HG02852 (cell line): ENCODE measurements around the gene PLRG1.
A peak's percentile ranks its signal among the peaks of the same experiment; 100 is the strongest.

Source experiments
- ATAC-seq: cut with Tn5 transposase; IDR thresholded peaks from one replicate; pipeline ENCODE4 v1.9.1; 2021; ENCODE audit warnings: mild to moderate bottlenecking, moderate library complexity; ENCODE audit not compliant: unreplicated experiment

The PLRG1 gene

DNA sequence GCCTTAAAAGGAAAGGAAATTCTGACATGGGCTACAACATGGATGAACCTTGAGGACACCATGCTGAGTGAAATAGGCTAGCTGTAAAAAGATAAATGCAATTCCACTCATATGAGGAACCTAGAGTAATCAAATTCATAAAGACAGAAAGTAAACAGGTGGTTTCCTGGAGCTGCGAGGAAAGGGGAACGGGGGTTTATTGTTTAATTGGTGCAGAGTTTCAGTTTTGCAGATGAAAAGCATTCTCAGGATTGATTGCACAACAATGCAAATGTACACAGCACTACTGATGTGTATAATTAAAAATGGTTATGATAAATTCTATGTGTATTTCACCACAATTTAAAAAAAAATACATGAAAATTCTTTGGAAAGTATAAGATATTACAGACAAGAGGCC, 24.0 kb downstream of the PLRG1 start:
- ATAC-seq, result no peak

DNA sequence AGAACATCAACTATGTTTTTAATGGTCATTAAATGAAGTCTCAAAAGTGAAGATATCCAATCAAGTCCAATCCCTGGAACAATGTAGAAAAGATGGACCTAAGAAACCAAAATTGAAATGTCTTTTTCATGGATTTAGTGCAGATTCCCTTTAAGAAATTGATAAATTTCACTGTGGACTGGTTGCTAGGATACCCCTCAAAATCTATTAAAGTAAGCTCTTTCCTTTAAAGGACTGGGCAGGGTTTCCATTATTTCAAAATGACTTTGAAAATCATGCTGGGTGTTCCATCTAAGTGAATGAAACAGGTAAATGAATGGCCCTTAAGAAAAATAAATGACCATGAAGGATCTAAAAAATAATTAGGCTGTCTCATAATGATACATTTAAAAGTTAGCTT, 28.6 kb downstream of the PLRG1 start:
- ATAC-seq, result no peak

DNA sequence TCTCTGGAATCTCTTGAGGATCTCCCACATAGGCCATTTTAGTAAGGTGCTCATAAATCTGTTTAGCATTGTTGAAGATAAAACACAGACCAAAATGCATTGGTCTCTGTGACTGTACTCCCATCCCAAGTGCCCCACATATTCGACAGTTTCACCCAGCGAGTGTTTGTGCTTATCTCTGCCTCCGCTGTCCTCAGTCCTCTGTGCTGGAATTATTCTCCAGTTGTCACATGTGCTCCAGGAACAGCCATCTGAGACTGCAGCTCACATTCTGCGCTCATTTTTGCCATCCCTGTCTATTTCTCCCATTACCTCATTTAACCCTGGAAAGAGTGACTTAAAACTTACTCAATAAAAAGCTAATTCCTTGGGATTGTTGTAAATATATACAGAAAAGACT, 31.0 kb downstream of the PLRG1 start:
- no peak for ATAC-seq

DNA sequence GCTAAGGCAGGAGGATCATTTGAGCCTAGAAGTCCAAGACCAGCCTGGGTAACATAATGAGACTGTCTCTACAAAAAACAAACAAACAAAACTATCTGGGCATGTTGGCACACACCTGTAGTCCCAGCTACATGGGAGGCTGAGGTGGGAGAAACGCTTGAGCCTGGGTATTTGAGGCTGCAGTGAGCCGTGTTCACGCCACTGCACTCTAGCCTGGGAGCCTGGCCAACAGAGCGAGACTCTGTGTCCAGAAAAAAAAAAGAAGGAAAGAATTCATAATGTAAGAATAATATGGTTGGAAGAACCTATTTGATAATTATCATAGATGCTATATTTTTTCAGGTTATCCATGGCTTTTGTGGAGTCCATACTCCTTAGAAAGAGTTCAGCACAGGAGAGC, 32.6 kb downstream of the PLRG1 start:
- ATAC-seq, result no peak

DNA sequence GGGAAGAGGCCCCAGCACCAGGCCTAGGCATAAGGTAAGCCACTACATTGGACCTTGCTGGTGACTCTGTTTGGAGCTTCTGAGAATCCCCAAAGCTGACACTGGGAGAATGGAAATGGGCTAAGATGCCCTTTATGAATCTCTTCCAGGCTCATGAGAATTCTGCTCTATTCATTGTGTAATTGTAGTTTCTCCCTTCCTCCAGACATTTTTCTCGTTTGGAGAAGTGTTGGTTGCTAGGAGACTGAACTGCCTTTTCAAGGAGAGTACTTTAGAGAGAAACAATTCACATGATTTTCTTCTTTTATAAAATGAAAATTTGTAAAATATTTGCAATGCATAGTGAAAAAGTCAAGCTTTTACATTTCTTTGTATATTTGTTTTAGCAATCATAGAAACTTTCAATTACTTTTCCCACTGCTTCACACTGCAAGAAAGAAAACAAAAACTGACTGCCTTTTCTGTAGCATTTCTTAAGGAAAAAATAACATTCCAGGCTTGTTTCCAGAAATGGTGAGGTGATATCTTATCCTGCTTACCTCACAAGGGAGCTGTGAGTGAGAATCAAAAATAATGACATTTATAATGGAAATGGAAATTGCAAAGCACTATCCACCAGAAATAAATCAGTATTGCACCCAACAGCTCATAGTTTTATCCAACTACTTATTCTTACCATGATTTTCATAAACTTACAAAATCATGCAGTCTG, 33.7 kb downstream of the PLRG1 start:
- ATAC-seq, result no peak

DNA sequence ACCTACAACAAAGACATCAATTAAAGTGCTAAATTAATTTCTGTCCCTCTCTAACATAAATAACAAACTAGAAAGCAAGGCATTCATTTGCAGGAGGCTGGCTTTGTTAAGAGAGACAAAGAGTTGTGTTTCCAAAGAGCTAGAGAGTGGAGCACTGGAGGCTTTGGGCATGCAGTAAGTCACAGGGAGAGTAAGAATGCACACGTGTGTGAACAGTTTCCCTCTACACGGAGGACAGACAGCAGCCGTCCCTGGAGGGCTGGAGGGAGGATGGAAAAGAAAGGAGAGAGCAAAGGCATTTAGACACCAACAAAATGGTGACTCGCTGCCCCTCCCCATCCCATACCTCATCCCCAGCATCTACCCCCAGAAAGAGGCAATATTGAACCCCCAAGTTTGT, 38.2 kb downstream of the PLRG1 start:
- no peak for ATAC-seq

DNA sequence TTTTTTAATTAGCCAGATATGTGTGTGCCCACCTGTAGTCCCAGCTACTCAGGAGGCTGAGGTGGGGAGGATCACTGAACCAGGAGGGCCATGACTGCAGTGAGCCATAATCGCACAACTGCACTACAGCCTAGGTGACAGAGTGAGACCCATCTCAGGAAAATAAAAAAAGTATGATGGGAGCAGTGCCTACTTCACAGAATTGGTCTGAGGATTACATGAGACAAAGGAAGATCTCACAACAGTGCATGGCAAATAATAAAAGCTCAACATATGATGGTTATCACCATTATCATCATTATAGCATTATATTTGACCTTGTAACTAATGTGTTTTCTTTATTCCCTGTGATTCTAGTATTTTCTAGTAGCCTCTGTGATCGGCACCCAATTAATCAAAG, 38.7 kb downstream of the PLRG1 start:
- ATAC-seq, result no peak

DNA sequence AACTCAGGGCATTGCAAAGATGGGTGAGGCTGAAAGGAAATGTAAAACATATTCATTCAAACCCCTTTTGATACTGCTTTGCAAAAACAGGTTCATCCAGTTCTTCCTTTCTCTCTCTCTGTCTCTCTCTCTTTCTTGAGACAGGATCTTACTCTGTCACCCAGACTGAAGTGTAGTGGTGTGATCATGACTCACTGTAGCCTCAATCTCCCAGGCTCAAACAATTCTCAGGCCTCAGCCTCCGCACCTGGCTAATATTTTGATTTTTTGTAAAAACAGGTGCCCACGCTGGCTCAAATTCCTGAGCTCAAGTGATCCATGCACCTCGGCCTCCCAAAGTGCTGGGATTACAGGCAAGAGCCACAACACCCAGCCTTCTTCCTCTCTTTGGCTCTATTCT, 43.0 kb downstream of the PLRG1 start:
- ATAC-seq, result no peak

DNA sequence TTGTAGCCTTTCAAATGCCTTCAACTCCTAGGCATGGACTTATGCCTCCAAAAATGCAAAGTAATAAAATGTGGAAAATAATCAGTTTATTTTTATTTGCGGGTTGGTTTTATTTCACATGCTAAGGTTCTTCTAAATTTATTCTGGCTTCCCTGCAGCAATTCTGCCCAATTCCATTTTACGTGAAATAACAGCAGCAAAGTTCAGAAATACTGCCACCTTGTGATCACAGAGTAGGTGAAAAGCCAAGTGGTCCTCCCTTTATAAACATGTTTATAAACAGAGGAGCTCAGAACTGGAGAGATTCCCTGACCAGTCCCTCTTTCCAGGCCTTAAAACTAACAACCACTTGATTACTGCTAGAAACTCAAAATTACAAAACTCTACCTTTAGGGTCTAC, 43.9 kb downstream of the PLRG1 start:
- no peak for ATAC-seq

DNA sequence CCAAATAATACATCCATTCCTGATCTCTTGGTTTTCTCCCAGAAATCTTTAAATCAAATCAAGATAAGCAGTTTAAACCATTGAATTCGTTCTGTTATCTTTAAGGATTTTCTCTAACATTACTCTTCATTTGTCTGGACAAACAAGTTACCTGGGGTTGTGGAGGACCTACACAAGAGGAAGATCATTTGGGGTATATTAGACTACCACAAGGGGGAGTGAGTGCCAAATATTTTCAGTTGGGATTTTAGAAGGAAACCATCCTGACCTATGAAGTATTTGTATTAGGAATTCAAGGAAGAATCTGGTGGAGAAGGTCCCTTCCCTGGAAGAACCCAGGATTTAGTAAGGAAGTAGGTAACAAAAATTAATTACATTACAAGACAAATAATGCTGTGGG, 46.6 kb downstream of the PLRG1 start:
- ATAC-seq, result no peak

DNA sequence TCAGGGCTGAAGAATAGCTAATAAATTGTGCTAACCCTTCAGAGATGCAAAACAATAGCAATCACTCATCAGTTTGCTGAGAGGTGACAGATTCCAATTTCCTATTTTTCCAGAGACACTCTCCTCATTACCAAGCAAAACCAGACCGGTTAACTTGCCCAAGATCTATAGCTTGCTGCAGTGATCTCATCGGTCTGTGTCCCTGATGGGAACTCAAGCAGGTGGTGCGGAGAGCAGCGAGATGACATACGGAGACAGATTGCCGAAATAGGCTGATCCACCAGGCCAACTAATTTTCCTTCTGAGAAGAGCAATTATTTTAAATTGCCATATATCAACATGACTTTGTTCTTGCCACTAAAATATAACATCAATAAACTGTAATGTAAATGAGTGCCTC, 48.1 kb downstream of the PLRG1 start:
- no peak for ATAC-seq

DNA sequence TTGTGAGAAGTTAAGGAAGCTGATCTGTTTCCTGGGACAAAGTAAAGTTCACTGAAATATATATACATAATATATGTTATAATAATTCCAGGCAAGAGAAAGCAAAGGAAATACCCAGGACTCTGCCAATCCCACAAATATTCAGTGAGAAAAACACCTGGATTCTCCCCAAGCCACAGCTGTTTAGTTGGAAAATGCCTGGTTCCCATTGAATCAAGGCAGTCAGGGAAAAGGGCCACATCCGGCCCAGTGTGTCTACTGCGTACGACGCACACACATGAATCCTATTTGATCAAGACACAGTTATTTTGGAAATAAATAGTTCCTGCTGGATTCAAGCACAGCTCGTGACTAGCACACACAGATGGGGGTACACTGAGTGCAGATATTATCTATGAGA, 52.3 kb downstream of the PLRG1 start:
- no peak for ATAC-seq

DNA sequence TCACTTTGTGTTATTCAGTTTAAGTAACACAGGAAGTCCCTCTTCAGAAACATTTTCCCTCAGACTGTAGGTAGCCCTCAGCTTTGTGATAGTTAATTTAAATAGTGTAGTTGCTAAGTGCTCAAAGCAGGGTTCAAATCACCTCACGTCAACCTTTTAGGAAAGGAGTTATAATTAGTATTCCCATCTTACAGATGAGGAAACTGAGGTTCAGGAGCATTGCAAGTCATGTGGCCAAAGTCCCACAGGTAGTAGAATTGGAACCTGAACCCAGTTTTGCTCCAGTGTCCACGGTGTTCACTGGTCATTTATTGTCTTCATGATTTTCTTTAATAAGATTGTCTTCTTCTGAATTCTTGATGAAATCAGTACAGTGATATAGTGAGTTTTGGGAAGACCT, 54.3 kb downstream of the PLRG1 start:
- no peak for ATAC-seq

DNA sequence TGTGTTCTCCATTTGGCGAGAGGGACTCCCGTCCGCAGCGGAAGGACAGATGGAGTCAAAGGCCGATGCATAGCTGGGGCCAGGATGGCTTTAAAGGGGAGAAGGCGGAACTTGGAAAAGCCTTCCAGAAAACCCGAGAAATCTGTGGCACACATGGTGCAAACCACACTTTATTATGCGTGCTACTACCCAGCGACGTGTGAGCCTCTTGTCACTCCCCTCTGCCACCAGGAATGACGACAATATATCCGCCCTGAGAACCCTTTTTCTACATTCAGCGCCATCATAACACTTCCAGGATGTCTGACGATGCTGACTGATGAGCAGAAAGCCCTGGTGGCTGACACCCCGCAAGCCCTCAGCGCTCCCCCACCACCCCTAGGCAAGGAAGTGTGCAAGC, 57.9 kb downstream of the PLRG1 start:
- ATAC-seq, result no peak

DNA sequence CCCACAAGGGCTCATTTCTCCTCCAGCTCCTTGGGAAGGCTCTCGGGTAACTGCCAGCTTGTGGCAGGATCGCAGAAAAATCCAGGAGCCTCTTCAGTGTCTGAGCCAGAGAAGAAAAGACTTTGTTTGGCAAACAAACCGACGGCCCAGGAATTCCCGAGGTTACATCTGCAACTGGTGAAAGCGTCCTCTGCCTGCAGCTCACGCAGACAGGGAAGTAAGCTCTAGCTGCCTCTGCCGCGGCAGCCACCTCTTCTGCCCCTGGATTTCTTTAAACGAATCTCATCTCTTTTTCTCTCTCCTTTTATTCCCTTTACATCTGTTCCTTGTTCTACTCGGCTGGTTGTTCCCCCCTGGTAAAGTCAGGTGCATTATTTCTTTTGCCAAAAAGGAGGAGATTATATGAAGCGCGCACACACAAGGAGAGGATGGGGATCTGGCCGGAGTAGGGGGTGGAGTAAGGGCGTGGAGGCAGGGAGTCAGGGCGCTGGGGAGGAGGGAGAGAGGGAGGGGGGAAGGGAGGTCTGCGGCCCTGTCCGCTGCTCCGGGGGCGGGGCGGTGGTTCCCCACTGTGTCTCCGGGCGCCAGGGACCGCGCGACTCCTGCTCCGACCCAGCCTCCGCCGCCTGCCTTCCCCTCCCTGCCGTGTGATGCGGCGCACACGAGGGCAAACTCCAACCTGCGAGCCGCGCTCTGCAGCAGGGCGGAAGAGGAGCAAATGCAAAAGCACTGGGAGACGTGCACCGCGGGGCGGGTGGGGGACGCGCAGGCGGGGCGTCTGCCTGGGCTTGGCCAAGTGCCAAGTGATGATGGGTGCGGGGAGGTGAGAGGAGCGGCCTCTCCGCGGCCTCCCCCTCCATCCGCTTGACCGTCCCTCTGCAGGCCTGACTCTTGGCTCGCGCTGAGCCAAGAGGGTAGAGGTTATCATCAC, 58.6 kb downstream of the PLRG1 start, which contains the start of gene DCHS2:
Gene DCHS2, minus strand, starts transcription at position 459 of the 931 bp plus-strand sequence. Its CDS starts 444 bp downstream, at position 15.
- ATAC-seq, result peak; percentile 39

DNA sequence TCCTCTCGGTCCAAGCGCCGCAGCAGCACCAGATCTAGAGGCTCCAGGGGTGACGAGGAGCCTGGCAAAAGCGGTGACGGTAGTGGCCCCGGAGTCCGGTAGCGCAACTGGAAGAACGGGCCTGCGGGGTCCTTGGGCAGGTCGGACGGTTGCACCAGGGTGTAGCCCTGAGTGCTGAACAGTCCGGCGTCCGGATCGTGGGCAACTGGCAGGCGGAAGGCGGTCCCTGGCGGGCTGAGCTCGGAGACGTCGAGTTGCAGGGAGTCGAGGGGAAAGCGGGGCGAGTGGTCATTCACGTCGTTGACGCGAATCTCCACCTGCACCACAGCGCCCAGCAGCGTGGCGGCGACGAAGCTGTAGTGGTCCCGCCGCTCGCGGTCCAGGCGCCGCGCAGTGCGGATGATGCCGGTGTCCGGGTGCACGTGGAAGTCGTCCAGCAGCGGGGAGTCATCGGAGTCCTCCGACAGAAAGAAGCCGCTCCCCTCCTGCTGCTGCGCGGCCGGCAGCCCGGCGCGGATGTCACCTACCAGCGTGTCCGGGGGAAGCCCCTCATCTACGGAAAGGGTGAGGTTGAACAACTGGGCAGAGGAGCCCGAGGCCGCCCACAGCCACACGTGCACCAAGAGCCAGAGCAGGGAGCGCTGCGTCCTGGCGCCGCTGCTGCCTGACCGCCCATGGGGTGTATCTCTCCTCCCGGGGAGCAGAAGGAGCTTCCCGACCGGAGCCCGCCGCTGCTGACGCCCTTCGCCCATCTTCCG, 59.4 kb downstream of the PLRG1 start:
- peak; percentile 63 for ATAC-seq

DNA sequence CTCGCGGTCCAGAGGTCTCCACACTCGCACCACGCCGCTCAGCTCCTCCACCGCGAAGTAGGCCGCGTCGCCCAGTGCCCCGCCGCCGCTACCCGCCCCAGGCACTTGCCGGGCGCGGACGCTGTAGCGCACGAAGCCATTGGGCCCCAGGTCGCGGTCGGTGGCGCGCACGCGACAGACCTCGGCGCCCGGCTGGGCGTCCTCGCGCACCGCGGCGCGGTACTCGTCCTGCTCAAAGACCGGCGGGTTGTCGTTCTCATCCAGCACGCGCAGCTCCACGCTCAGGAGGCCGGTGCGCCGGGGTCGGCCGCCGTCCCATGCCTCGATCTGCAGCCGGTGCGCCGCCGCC, 60.0 kb downstream of the PLRG1 start:
- no peak for ATAC-seq

DNA sequence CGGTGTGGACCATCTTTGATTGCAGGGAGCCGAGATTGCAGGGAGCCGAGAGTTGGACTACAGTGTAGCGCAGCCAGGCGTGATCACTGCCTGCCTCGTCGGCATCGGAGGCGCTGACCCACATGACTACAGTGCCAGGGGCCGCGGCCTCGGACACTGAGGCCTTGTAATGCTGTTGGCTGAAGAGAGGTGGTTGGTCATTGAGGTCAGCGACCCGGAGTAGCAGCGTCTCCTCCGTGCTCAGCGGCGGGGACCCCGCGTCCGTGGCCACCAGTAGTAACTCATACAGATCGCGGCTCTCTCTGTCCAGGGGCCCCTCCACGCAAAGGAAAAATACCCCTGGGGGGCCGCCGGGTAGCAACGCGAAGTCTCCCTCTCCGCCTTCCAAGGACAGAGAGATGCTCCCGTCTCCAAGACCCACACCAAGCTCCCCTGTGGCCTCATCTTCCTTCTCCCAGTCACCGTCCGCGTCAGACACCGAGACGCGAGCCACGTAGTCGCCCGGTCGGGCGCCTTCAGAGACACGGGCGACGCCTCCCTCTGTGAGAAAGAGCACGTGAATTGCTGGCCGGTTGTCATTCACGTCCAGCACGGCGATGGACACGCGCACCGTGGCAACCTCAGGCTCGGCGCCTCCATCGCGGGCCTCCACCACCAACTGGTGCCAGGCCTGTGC, 60.5 kb downstream of the PLRG1 start:
- no peak for ATAC-seq

DNA sequence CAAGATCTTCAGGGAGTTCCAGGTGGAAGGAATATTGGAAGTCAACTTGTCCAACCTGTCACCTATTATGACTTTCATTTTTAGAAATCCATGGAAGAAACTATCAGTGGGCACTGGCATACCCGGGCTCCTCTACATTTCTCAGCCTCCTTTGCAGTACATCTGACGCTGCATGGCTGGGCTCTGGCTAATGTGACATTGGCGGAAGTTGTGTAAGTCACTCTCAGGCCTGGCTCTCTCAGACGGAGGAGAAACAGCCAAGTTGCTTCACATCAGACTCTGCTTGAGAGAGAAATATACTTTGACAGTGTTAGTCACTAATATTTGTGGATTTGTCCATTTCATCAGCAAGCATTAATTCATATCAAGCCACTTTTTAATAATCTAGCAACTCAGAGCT, 63.1 kb downstream of the PLRG1 start:
- no peak for ATAC-seq

DNA sequence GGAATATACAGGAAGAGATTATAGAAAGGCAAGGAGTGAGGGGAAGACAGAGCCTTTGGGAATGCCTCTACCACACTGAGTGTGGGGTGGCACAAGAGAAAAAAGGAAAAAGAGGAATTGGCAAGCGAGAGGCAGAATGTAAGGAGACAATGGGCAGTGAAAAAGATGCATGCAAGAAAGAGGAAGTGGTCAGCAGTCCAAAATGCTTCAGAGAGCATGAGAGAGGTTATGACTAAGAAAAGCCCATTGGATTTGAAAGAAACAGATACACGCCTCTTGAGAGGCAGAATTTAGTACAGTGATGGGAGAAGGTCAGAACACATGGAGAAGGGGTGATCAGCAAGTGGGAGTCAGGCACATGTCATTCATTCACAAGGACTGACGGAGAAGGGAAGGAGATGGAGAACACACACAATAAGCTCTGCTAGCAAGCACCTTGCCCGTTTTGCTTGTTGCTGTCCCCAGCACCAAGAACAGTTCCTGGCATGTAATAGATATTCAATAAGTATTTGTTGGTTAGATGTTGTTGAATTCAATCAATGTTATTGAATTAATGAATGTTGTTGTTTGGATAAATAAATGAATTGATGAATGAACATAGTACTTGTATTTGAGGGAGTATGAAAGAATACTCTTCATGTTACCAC, 65.0 kb downstream of the PLRG1 start:
- peak; percentile 98 for ATAC-seq
